Activated gamma-delta T cell treated with Interleukin-2 at 50 U/mL for 16 hours (primary cell): ENCODE results near the gene CRYGB.
"Not testable (repeated sequence)": the region's sequence is repeated elsewhere in the genome, so short reads cannot be mapped to it uniquely, and the experiment has no call there.

Experiments used
- DNase-seq: peaks from one replicate; pipeline ENCODE4 v3.0.0-alpha.2; 2020

Gene CRYGB

DNA sequence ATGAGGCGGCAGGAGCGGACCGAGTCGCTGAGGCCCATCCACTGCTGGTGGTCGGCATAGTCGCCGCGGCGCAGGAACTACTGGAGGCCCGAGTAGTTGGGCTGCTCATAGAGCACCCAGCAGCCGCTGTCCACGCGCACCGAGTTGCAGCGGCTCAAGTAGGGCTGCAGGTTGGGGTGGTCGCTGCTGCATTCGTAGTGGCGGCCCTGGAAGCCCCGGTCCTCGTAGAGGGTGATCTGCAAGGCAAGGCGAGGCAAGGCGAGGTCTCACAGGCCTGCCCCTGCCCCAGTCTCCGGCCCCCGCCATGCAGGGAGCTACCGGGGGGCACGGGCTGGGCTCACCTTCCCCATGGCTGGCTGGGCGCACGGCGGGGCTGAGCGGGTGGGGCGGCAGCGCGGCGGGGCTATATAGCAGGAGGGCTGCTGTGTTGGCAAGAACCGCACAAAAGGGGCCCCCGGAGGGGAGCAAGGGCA is 33.6 kb downstream of the CRYGB start:
- not testable (repeated sequence) for DNase-seq

DNA sequence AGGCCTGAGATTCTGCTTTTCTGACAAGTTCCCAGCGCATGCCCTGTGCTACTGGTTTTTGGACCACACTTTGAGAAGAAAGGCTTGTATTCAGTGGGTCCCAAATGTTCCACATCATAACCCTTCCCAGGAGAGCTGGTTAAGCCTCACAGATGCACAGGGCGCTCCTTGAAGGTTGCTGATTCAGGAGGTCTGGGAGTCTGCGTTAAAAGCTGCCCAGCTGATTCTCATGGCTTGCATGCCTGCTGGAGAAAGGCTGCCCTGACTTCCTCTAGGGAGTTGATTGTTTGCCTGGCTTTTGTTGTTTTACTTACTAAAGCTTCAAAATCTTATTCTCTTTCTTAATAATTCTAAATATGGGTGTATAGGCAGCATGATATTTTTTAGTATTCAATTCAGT is 42.3 kb downstream of the CRYGB start:
- no peak for DNase-seq

DNA sequence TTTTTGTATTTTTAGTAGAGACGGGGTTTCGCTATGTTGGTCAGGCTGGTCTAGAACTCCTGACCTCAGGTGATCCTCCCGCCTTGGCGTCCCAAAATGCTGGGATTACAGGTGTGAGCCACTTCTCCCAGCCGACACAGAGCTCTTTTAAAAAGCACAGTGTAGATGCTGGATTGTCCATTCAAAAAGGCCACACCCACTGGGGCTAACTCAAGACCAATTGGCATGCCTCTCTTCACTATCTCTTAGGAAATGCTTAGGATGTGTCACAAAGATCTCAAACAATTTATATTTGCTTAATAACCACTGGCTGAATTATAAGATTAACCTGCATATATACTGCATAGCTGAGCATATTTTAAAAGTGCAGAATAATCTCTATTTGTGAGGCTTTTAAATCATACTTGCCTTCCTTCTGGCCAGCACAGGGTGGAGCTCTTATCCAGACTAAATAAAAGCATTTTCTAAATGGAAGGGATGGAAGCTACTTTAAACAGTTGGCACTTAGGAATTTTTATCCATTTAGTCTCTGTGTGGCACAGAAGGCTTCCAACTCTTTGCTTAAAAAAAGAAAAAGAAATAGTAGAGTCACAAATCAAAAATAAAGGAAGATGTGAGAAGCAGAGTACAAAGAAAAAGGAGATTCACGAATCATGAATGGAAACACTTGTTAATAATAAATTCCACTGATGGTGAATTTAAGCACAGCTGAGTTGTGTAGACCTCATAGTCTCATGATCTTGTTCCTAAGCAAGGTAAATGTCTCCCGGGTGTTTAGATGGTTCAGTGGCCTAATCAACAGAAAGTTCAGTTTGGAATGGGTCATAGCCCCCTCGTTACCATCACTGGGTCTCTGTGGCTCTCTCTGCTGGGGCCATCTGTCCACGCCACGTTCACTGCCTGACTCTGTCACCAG is 44.0 kb downstream of the CRYGB start:
- DNase-seq = no peak

DNA sequence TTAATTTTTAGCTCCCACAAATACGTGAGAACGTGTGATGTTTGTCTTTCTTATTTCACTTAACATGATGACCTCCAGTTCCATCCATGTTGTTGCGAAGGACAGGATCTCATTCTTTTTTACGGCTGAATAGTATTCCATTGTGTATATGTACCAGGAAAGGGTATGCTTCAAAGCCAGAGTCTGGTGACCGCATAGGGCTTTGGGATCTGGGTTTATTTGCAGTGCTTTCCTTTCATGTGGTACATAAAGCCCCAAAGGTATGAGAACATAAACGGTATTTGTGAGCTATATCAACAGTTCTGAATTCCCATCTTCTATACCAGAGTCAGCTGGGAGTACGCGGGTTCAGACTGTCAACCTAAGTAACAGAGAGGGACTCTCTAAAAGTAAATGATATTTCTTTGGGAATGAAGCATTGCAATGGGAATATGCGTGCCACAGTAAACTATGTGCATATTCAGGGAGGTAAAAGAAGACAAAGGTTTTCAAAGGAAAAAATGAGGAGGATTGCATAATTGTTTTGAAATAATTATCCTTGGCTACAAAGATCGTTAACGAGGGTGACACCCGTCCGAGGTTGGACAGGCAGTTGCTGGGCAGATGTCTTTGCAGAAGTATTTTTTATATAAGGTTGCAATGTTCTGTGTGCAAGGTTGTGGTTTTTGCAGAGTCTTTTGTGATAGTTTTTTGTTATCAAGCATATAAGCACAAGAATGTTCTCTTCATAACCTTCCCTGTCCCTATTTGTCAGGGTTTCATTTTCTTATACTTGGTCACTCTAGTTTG is 46.1 kb downstream of the CRYGB start:
- no peak for DNase-seq

DNA sequence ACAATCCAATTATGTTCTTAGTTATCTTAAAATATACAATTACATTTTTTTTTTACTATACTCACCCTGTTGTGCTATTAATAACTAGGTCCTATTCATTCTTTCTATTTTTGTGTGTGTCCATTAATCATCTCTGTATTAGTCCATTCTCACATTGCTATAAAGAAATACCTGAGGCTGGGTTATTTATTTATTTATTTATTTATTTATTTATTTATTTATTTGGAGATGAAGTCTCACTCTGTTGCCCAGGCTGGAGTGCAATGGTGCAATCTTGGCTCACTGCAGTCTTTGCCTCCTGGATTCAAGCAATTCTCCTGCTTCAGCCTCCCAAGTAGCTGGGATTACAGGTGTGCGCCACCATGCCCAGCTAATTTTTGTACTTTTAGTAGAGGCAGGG is 47.3 kb downstream of the CRYGB start:
- DNase-seq = not testable (repeated sequence)

DNA sequence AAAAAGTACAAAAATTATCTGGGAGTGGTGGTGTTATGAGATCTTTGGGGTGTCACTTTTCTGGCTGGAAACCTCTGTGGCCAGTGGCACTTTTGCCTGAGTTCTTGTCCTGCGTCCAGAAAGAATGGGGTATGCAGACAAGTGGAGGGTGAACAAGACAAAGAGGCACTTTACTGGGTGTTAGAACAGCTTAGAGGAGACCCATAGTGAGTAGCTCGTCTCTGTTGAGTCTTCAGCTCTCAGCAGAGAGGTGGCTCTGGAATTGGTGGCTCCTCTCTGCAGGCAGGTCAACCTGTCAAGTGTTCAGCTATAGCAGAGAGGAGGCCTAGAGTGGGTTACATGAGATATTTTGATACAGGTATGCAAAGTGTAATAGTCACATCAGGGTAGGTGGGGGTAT is 47.7 kb downstream of the CRYGB start:
- no peak for DNase-seq

DNA sequence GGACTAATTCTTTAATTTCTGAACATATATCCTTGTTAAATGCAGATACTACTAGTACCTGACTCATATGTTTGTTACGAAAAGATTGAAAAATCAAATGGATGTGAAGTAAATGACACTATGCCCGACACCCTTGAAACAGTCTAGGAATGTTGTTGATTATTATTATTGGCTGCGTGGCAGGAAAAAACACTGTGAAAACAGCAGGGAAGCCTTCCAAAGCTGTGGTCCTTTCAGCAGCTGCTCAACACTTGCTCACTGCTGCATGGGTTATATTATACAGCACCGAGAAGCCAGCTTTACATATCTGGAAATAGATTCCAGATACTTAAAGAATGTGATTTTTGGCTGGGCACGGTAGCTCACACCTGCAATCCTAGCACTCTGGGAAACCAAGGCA is 48.2 kb downstream of the CRYGB start:
- no peak for DNase-seq

DNA sequence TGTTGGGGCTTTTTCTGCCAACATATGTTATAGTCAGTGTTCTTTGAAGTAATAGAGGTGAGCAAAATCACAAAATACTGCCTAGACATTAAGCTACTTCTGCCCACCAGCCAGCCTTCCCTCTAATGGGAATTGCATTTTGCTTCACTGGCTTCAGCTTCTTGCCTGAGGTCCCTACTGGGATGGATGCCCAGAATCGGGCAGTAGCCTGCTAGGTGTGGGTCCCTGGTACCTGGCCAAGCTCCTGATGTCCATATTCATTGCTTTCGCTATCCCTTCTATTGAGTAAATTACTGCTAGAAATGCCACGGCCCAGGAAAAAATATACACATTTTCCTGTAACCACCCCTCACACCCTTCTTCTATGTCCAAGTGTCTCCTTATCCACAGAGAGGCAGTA is 48.6 kb downstream of the CRYGB start:
- no peak for DNase-seq

DNA sequence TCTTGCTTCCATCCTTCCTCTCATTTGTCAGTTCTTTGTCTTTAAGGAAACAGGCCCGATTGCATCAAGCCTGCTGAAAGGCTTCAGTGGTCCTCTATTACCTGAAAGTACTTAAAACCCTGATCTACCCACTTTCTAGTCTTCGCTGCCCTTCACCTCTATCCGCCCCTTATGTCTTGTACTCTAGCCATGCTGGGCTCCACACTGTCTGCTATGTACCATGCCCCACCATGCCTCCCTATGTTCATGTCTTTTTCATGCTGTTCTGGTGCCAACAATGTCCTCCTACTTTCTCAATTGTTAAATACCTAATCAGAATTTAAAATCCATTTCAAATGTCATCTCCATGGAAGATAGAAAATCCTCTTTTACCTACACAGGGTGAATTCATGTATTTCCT is 49.9 kb downstream of the CRYGB start:
- no peak for DNase-seq

DNA sequence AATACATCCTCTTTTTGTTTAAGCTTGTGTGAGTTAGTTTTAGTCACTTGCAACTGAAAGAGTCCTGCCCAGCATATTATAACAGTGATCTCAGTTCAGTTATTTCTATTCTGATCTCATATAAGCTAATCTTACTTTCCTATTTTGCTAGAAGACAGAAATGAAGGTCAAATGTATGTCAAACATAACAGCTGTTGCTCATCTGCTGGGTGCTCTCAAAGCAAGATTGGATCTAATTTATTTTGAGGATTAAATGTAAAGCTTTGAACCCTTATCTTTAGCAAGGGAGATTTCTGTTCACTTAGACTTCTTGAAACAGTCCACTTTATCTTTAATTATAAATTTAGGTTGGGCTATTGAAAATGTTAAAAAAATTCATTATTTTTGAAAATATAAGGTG is 52.8 kb downstream of the CRYGB start:
- no peak for DNase-seq
